CD4-positive, alpha-beta memory T cell (primary cell): Measurements from ENCODE around the gene RPL22L1. TPM values are rescaled to one million over a fixed set of nuclear protein-coding genes. Genes with fewer than 3 reads are reported as not detected.

Source experiments
- CTCF ChIA-PET: fragments of 350-600 bp; sonication (Branson Sonifier 250); formaldehyde crosslinking; loops from one replicate; lab custom pipeline; 2021; ENCODE audit warnings: inconsistent platforms; ENCODE audit not compliant: partially characterized antibody; lab: Charles Lee
- POLR2A ChIA-PET: fragments of 350-600 bp; sonication (Branson Sonifier 250); formaldehyde crosslinking; loops from one replicate; lab custom pipeline; 2021; ENCODE audit not compliant: partially characterized antibody; lab: Charles Lee
- DNase-seq, 5 donors: peaks; one replicate each; pipeline versions ENCODE4 v3.0.0 to v3.0.0-alpha.2; 2020 to 2022; ENCODE audit warnings: mixed read lengths in 1 of 5
- H3K27ac ChIP-seq: one replicate; pipeline ENCODE4 v1.7.0; 2013; ENCODE audit warnings: low read depth, low read length
- H3K27me3 ChIP-seq: 2 replicates; pipeline ENCODE4 v1.7.0; 2013; ENCODE audit warnings: mild to moderate bottlenecking, low read length, moderate library complexity; ENCODE audit not compliant: insufficient read depth
- H3K36me3 ChIP-seq: 2 replicates; pipeline ENCODE4 v1.7.0; 2013; ENCODE audit warnings: mild to moderate bottlenecking, low read length, moderate library complexity; ENCODE audit not compliant: insufficient read depth
- H3K4me1 ChIP-seq: 2 replicates; pipeline ENCODE4 v1.7.0; 2013; ENCODE audit warnings: mild to moderate bottlenecking, low read length, moderate library complexity; ENCODE audit not compliant: insufficient read depth
- H3K4me3 ChIP-seq, 2 donors: one replicate each; pipeline ENCODE4 v1.7.0; 2013; ENCODE audit warnings: low read length in 2 of 2, mild to moderate bottlenecking in 1 of 2
- H3K9me3 ChIP-seq, 2 donors: one replicate each; pipeline ENCODE4 v1.7.0; 2013; ENCODE audit warnings: low read length in 2 of 2, control low read depth in 1 of 2; ENCODE audit not compliant: control insufficient read depth in 1 of 2
- H3K27ac Mint-ChIP-seq, 7 donors: one replicate each; pipeline ENCODE4 v1.8.0; 2020 to 2021; ENCODE audit warnings: mixed read lengths in 7 of 7, mild to moderate bottlenecking in 6 of 7, inconsistent platforms in 3 of 7, moderate library complexity in 3 of 7
- H3K27me3 Mint-ChIP-seq, 2 donors: one replicate each; pipeline ENCODE4 v1.8.0; 2020 to 2021; ENCODE audit warnings: mixed read lengths in 2 of 2
- H3K36me3 Mint-ChIP-seq, 2 donors: one replicate each; pipeline ENCODE4 v1.8.0; 2020 to 2021; ENCODE audit warnings: mixed read lengths in 2 of 2, inconsistent platforms in 1 of 2, mild to moderate bottlenecking in 1 of 2
- H3K4me1 Mint-ChIP-seq, 4 donors: one replicate each; pipeline ENCODE4 v1.8.0; 2020 to 2021; ENCODE audit warnings: mixed read lengths in 4 of 4, mild to moderate bottlenecking in 1 of 4
- H3K4me3 Mint-ChIP-seq, 8 donors: one replicate each; pipeline ENCODE4 v1.8.0; 2020 to 2021; ENCODE audit warnings: mixed read lengths in 8 of 8, mild to moderate bottlenecking in 7 of 8, moderate library complexity in 6 of 8, inconsistent platforms in 3 of 8
- H3K9me3 Mint-ChIP-seq, 8 donors: one replicate each; pipeline ENCODE4 v1.8.0; 2020 to 2021; ENCODE audit warnings: mixed read lengths in 8 of 8, mild to moderate bottlenecking in 5 of 8, inconsistent platforms in 3 of 8, moderate library complexity in 1 of 8
- intact Hi-C: fragments of 100-400 bp; cut with micrococcal nuclease; formaldehyde crosslinking; loops from one replicate; pipeline ENCODE4 v1.15.1; 2023
- polyA plus RNA-seq, 2 donors: library from polyadenylated mRNA; unstranded; fragments of 300-500 nt; fragmentation: Illumina TruSeq; gene quantifications; one replicate each; pipeline ENCODE4 v1.2.3, GENCODE V29; 2021
- total RNA-seq, 2 experiments: library from RNA; stranded (reverse); gene quantifications; one replicate each; pipeline ENCODE4 v1.2.3, GENCODE V29; 2021

Gene RPL22L1
- 10 to 100 TPM; 31.9 to 32.3 TPM for total RNA-seq
- polyA plus RNA-seq: 10 to 100 TPM; 27.2 to 43.1 TPM

DNA sequence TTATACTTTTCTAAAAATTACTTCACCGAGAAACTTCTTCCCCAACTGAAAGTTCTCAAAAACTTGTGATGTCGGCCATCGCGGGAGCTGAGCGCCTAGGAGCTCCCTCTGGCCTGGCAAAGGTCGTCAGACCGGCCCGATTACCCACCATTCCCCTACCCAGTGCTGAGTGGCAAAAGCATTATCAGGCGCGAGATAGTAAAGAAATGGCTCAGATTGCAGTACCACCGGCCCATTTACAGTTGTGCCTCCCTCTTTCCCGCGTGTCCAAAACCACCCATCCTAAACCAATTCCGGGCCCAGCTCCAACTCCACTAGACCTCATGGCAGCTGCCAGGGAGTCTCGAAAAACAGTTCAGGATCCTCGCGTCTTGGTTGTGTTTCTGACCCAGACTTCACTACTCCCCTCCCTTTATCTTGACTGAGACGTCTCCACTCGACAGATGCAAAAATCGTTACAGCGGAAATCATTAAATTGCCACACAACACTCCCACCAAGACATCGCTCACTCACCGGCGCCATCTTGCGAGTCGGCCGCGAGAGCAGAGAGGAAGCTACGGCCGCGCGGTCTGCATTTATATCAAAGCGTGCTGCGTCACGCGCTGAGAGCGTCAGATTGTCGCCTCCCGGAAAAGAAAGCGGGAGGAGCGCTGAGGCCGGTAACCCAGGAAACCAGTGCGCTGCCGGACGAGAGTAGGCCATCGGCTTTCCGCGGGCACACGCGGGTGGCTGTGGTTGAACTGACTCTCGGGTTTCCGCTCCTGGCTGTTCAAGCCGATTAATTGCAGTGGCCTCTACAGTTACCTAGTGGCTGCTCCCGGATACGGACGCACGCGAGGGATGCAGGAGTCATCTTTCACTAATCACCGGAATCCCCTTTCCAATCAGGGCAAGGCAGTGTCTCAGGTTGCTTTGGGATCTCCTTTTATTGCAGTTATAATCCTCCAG is at the start of gene RPL22L1:
Gene RPL22L1, minus strand, starts transcription at position 551 of the 949 bp plus-strand sequence. Its CDS starts 28 bp downstream, at position 523.
- H3K4me1 Mint-ChIP-seq: peaks cover 12 to 36% (median 24%) of the 10 kb centered on the region in 4 donors
- Histone ChIP-seq H3K4me1 (peaks cover 34% of the 10 kb centered on the region), H3K27ac (peak within 1 kb of the TSS; percentile 82), H3K9me3 (no peaks in the 10 kb centered on the region), H3K27me3 (no peaks in the 10 kb centered on the region), H3K4me3 (peak within 1 kb of the TSS; percentile 76 to 92), H3K36me3 (peaks cover 28% of the 10 kb centered on the region)
- H3K9me3 Mint-ChIP-seq: peaks cover 0 to 2% (median 0%) of the 10 kb centered on the region in 8 donors
- peak within 1 kb of the TSS; percentile 92 to 99 (median 98) for H3K27ac Mint-ChIP-seq
- ChIA-PET CTCF (interaction anchor here (1.1 to 4.0 kb wide), 4 partner anchors 38 to 901 kb away, joined by 3 to 14 read pairs (median 6); partner anchors contain the start of gene EIF5A2), POLR2A (interaction anchor here (0.6 to 4.0 kb wide), 17 partner anchors 12 to 1725 kb away, joined by 3 to 60 read pairs (median 4); partner anchors contain the start of genes EIF5A2, PHC3, SEC62 and SKIL)
- H3K36me3 Mint-ChIP-seq: peaks cover 20 to 30% of the 10 kb centered on the region in 2 donors
- no peaks in the 10 kb centered on the region for H3K27me3 Mint-ChIP-seq
- H3K4me3 Mint-ChIP-seq: peak within 1 kb of the TSS; percentile 91 to 98 (median 96)
- intact Hi-C loops: loop anchor here (1.0 to 10.0 kb wide), 7 partner anchors 38 to 1880 kb away; partner anchors contain the start of genes ECT2, EIF5A2, PHC3 and SEC62
- peak; percentile 92 to 94 (median 94) for DNase-seq

DNA sequence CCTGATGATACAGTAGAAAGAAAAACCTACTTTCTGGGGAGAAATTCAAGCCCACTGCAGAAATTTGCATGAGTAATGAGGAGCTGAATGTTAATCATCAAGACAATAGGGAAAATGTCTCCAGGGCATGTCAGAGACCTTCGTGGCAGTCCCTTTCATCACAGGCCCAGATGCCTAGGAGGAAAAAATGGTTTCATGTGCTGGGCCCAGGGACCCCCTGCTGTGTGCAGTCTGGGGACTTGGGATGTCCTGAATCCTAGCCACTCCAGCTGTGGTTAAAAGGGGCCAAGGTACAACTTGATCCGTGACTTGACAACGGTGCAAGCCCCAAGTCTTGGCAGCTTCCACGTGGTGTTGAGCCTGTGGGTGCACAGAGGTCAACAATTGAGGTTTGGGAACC is 48.7 kb upstream of the RPL22L1 start:
- no peaks in the 10 kb centered on the region for H3K4me1 ChIP-seq
- peaks cover 4 to 11% of the 10 kb centered on the region in 2 donors for H3K36me3 Mint-ChIP-seq
- H3K27me3 ChIP-seq: no peaks in the 10 kb centered on the region
- no peak overlapping the region for H3K27ac ChIP-seq
- no peaks in the 10 kb centered on the region for H3K9me3 ChIP-seq
- no peaks in the 10 kb centered on the region for H3K4me1 Mint-ChIP-seq
- ChIA-PET CTCF (no interaction called here), POLR2A (no interaction called here)
- peaks cover 9 to 10% of the 10 kb centered on the region in 2 donors for H3K27me3 Mint-ChIP-seq
- H3K4me3 ChIP-seq: no peak overlapping the region
- H3K27ac Mint-ChIP-seq: no peak overlapping the region
- no peak for DNase-seq
- H3K36me3 ChIP-seq: no peaks in the 10 kb centered on the region
- intact Hi-C loops: no loop called here
- peaks cover 3 to 53% (median 34%) of the 10 kb centered on the region in 8 donors for H3K9me3 Mint-ChIP-seq
- H3K4me3 Mint-ChIP-seq: no peak overlapping the region

DNA sequence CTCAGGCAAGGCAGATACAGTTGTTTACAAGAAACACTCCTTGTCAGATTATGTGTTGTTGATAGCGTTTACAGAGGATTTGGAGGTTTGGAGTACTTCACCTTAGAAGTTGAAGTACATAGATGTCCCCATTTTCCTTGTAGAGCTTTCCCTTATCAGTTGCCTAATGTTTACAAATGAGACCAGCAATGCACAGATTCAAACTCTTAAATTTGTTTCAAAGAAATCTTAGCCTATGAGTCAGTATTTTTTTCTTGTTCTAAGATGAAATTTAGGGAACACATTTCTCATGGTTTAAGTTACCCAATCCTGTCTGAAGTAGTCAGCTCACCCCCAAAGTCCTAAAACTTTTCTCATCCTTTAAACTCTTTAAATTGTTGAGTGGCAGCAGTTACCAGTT is 44.7 kb upstream of the RPL22L1 start:
- H3K4me3 ChIP-seq: no peak overlapping the region
- H3K27ac Mint-ChIP-seq: no peak overlapping the region
- H3K27ac ChIP-seq: no peak overlapping the region
- no peaks in the 10 kb centered on the region for H3K36me3 ChIP-seq
- intact Hi-C loops: no loop called here
- H3K27me3 ChIP-seq: no peaks in the 10 kb centered on the region
- H3K9me3 ChIP-seq: peaks cover 0 to 13% of the 10 kb centered on the region in 2 donors
- H3K9me3 Mint-ChIP-seq: peaks cover 3 to 55% (median 27%) of the 10 kb centered on the region in 8 donors
- no peaks in the 10 kb centered on the region for H3K4me1 Mint-ChIP-seq
- no peak for DNase-seq
- CTCF ChIA-PET: no interaction called here
- POLR2A ChIA-PET: no interaction called here
- peaks cover 2 to 6% of the 10 kb centered on the region in 2 donors for H3K27me3 Mint-ChIP-seq
- H3K4me3 Mint-ChIP-seq: no peak overlapping the region
- H3K4me1 ChIP-seq: no peaks in the 10 kb centered on the region
- H3K36me3 Mint-ChIP-seq: peaks cover 4 to 11% of the 10 kb centered on the region in 2 donors

DNA sequence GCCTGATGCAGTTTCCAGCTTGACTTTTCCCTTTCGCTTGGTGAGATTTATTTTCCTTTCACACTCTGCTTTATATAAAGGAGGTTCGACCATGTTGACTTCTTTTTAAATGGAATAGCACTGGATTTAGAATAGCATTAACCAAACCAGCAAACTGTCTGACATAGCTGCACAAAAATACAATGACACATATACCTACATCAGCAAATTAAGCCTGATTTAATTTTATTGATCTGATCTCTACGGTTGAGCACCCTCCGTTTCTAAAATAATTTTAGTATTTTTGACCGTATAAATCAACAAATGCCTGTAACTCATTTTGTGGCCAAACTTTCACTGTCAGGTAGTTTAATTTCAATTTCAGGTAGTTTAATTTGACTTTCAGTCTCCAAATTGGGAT is 44.2 kb upstream of the RPL22L1 start:
- Histone ChIP-seq H3K27me3 (no peaks in the 10 kb centered on the region), H3K4me1 (no peaks in the 10 kb centered on the region), H3K9me3 (peaks cover 0 to 18% of the 10 kb centered on the region in 2 donors), H3K27ac (no peak overlapping the region), H3K36me3 (no peaks in the 10 kb centered on the region), H3K4me3 (no peak overlapping the region)
- H3K27ac Mint-ChIP-seq: no peak overlapping the region
- DNase-seq: no peak
- peaks cover 0 to 4% (median 0%) of the 10 kb centered on the region in 4 donors for H3K4me1 Mint-ChIP-seq
- H3K4me3 Mint-ChIP-seq: no peak overlapping the region
- H3K36me3 Mint-ChIP-seq: peaks cover 4 to 11% of the 10 kb centered on the region in 2 donors
- intact Hi-C loops: no loop called here
- ChIA-PET POLR2A (no interaction called here), CTCF (no interaction called here)
- H3K9me3 Mint-ChIP-seq: peaks cover 4 to 55% (median 27%) of the 10 kb centered on the region in 8 donors
- peaks cover 1 to 2% of the 10 kb centered on the region in 2 donors for H3K27me3 Mint-ChIP-seq

DNA sequence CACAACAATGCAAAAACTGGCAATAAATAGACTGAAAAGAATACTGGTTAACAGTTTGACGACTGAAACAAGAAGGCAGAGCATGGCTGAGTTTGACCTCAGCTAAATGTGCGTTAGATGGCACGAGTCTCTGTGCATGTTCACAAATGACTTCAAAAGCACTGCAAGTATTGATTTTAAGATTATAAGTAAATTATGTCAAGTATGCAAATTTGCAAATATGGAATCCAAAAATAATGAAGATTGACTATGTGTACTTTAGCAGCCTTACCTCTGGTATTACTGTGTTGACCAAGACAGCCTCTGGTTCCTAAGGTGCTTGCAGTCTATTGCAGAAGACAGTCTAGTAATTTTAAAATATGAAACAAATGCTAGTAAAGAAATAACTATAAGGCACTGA is 41.1 kb upstream of the RPL22L1 start:
- H3K36me3 ChIP-seq: no peaks in the 10 kb centered on the region
- no peak for DNase-seq
- Mint-ChIP-seq H3K4me3 (no peak overlapping the region), H3K27ac (peak overlapping the region in 1 of 7 donors; percentile 86), H3K27me3 (no peaks in the 10 kb centered on the region), H3K9me3 (peaks cover 2 to 35% (median 16%) of the 10 kb centered on the region in 8 donors), H3K36me3 (peaks cover 0 to 5% of the 10 kb centered on the region in 2 donors), H3K4me1 (peaks cover 8 to 22% (median 18%) of the 10 kb centered on the region in 4 donors)
- H3K4me3 ChIP-seq: no peak overlapping the region
- H3K27ac ChIP-seq: no peak overlapping the region
- CTCF ChIA-PET: no interaction called here
- H3K4me1 ChIP-seq: peaks cover 18% of the 10 kb centered on the region
- intact Hi-C loops: no loop called here
- H3K9me3 ChIP-seq: peaks cover 0 to 22% of the 10 kb centered on the region in 2 donors
- POLR2A ChIA-PET: no interaction called here
- H3K27me3 ChIP-seq: no peaks in the 10 kb centered on the region

DNA sequence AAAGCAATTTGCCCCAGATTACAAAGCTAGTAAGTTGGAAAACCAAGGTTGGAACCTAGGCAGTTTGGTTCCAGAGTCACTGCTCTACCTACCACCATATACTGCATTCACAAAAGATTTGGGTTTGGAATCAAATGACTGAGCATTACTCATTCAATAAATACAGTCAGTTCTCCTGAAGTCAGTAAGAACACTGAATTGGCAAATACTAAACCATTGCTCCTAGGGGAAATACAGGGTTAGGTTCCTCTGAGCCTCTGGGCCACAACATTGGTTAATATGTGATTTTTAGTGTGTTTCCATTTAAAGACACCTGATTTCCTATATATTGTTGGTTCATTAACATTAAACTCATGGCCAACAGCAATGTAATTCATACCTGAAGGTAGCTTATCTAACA is 40.5 kb upstream of the RPL22L1 start:
- H3K36me3 Mint-ChIP-seq: peaks cover 0 to 5% of the 10 kb centered on the region in 2 donors
- H3K27ac Mint-ChIP-seq: peak overlapping the region in 4 of 7 donors; percentile 26 to 86 (median 48)
- intact Hi-C loops: no loop called here
- Histone ChIP-seq H3K27me3 (no peaks in the 10 kb centered on the region), H3K4me1 (peaks cover 22% of the 10 kb centered on the region), H3K27ac (no peak overlapping the region), H3K36me3 (no peaks in the 10 kb centered on the region), H3K9me3 (peaks cover 0 to 22% of the 10 kb centered on the region in 2 donors), H3K4me3 (no peak overlapping the region)
- H3K4me3 Mint-ChIP-seq: peak overlapping the region in 1 of 8 donors; percentile 17
- CTCF ChIA-PET: interaction anchor here (1.1 kb wide), 1 partner anchor 61 kb away, joined by 3 read pairs; no protein-coding TSS in a partner anchor
- H3K27me3 Mint-ChIP-seq: no peaks in the 10 kb centered on the region
- peaks cover 11 to 26% (median 19%) of the 10 kb centered on the region in 4 donors for H3K4me1 Mint-ChIP-seq
- H3K9me3 Mint-ChIP-seq: peaks cover 2 to 35% (median 16%) of the 10 kb centered on the region in 8 donors
- no peak for DNase-seq
- POLR2A ChIA-PET: interaction anchor here (0.8 kb wide), 1 partner anchor 42 kb away, joined by 3 read pairs; no protein-coding TSS in a partner anchor
